Measurements from ENCODE around the gene ZNRF3. TPM values are rescaled to one million over a fixed set of nuclear protein-coding genes. Genes with fewer than 3 reads are reported as not detected.

ZNRF3 gene
- total and polyA plus RNA-seq, 2 experiments from 2014 or later, result 0.56 to 3.9 TPM

GRCh38 chr22:28937206-28938025 lies 54.0 kb downstream of the ZNRF3 start:
- in situ Hi-C loops (cut with MboI), result no loop called here
- Histone ChIP-seq H3K27ac (no peak overlapping the region), H3K4me2 (ENCODE audit: unreplicated experiment) (no peak overlapping the region), H3K9ac (no peak overlapping the region), H3K4me3 (no peak overlapping the region), H3F3A (ENCODE audit: insufficient read depth) (no peaks in the 10 kb centered on the region), H2AFZ (no peak overlapping the region), H3K4me1 (ENCODE audit: insufficient read depth) (no peaks in the 10 kb centered on the region), H3K79me2 (ENCODE audit: insufficient read depth) (no peaks in the 10 kb centered on the region), H4K20me1 (ENCODE audit: insufficient read depth) (0 out of 2 replicates have a peak, but pooled peaks cover 4% of the 10 kb centered on the region), H3K9me2 (ENCODE audit: insufficient read depth) (no peaks in the 10 kb centered on the region), H3K36me3 (ENCODE audit: low read depth) (no peaks in the 10 kb centered on the region), H3K9me3 (ENCODE audit: low read depth) (no peaks in the 10 kb centered on the region), H3K27me3 (replicated peaks; ENCODE audit: insufficient read depth) (no peaks in the 10 kb centered on the region)
- no peak for DNase-seq
- 90 to 91% methylated on average over 7 of the region's 7 CpGs for WGBS, 2 experiments (ENCODE audit: low coverage in 1 of 2, low lambda C conversion rate in 2 of 2, missing lambda C conversion rate in 2 of 2)
- TF ChIP-seq EZH2 (IDR thresholded peaks at IDR 0.05; ENCODE audit: insufficient read depth, poor library complexity, severe bottlenecking) (no peak), EZH2phosphoT487 (IDR thresholded peaks at IDR 0.05; ENCODE audit: insufficient read depth, low read depth) (no peak)

GRCh38 chr22:28938286-28938833 lies 55.0 kb downstream of the ZNRF3 start:
- Histone ChIP-seq H3K36me3 (ENCODE audit: low read depth) (no peaks in the 10 kb centered on the region), H3F3A (ENCODE audit: insufficient read depth) (no peaks in the 10 kb centered on the region), H2AFZ (no peak overlapping the region), H3K9ac (no peak overlapping the region), H3K4me3 (no peak overlapping the region), H3K79me2 (ENCODE audit: insufficient read depth) (no peaks in the 10 kb centered on the region), H3K27me3 (replicated peaks; ENCODE audit: insufficient read depth) (no peaks in the 10 kb centered on the region), H3K4me1 (ENCODE audit: insufficient read depth) (no peaks in the 10 kb centered on the region), H3K9me2 (ENCODE audit: insufficient read depth) (no peaks in the 10 kb centered on the region), H3K27ac (no peak overlapping the region), H3K4me2 (ENCODE audit: unreplicated experiment) (no peak overlapping the region), H4K20me1 (ENCODE audit: insufficient read depth) (0 out of 2 replicates have a peak, but pooled peaks cover 4% of the 10 kb centered on the region), H3K9me3 (ENCODE audit: low read depth) (no peaks in the 10 kb centered on the region)
- 85 to 90% methylated on average over 4 of the region's 4 CpGs for WGBS, 2 experiments (ENCODE audit: low coverage in 1 of 2, low lambda C conversion rate in 2 of 2, missing lambda C conversion rate in 2 of 2)
- TF ChIP-seq EZH2phosphoT487 (IDR thresholded peaks at IDR 0.05; ENCODE audit: insufficient read depth, low read depth), result no peak
- no peak for TF ChIP-seq EZH2 (IDR thresholded peaks at IDR 0.05; ENCODE audit: insufficient read depth, poor library complexity, severe bottlenecking)
- in situ Hi-C loops (cut with MboI), result no loop called here
- DNase-seq, result no peak

- H4K20me1 ChIP-seq (ENCODE audit: insufficient read depth), result 0 out of 2 replicates have a peak, but pooled peaks cover 4% of the 10 kb centered on the region
- DNase-seq, result no peak
- TF ChIP-seq EZH2phosphoT487 (IDR thresholded peaks at IDR 0.05; ENCODE audit: insufficient read depth, low read depth) (no peak), EZH2 (IDR thresholded peaks at IDR 0.05; ENCODE audit: insufficient read depth, poor library complexity, severe bottlenecking) (no peak)
- no peaks in the 10 kb centered on the region for H3K9me2 ChIP-seq (ENCODE audit: insufficient read depth)
- no peak overlapping the region for H3K4me2 ChIP-seq (ENCODE audit: unreplicated experiment)
- H3K4me1 ChIP-seq (ENCODE audit: insufficient read depth), result no peaks in the 10 kb centered on the region
- 77% methylated on average over 6 of the region's 6 CpGs for WGBS, 2 experiments (ENCODE audit: low coverage in 1 of 2, low lambda C conversion rate in 2 of 2, missing lambda C conversion rate in 2 of 2)
- no peaks in the 10 kb centered on the region for H3K9me3 ChIP-seq (ENCODE audit: low read depth)
- H3K27ac ChIP-seq, result no peak overlapping the region
- H3F3A ChIP-seq (ENCODE audit: insufficient read depth), result no peaks in the 10 kb centered on the region
- in situ Hi-C loops (cut with MboI), result no loop called here
- no peaks in the 10 kb centered on the region for H3K36me3 ChIP-seq (ENCODE audit: low read depth)
- no peak overlapping the region for H3K9ac ChIP-seq
- no peaks in the 10 kb centered on the region for H3K27me3 ChIP-seq (replicated peaks; ENCODE audit: insufficient read depth)
- no peak overlapping the region for H2AFZ ChIP-seq
- no peaks in the 10 kb centered on the region for H3K79me2 ChIP-seq (ENCODE audit: insufficient read depth)
- no peak overlapping the region for H3K4me3 ChIP-seq
Measured at GRCh38 chr22:28939394-28939793, 56.0 kb downstream of the ZNRF3 start.

GRCh38 chr22:28939932-28940331 lies 56.6 kb downstream of the ZNRF3 start:
- WGBS, 2 experiments (ENCODE audit: low coverage in 1 of 2, low lambda C conversion rate in 2 of 2, missing lambda C conversion rate in 2 of 2), result 61 to 79% methylated on average over 2 of the region's 2 CpGs
- Histone ChIP-seq H3K36me3 (ENCODE audit: low read depth) (no peaks in the 10 kb centered on the region), H3K4me2 (ENCODE audit: unreplicated experiment) (no peak overlapping the region), H3K27me3 (replicated peaks; ENCODE audit: insufficient read depth) (no peaks in the 10 kb centered on the region), H3K9ac (no peak overlapping the region), H3K79me2 (ENCODE audit: insufficient read depth) (no peaks in the 10 kb centered on the region), H3K4me3 (no peak overlapping the region), H3K9me2 (ENCODE audit: insufficient read depth) (no peaks in the 10 kb centered on the region), H3K27ac (no peak overlapping the region), H3K4me1 (ENCODE audit: insufficient read depth) (no peaks in the 10 kb centered on the region), H3K9me3 (ENCODE audit: low read depth) (no peaks in the 10 kb centered on the region), H4K20me1 (ENCODE audit: insufficient read depth) (0 out of 2 replicates have a peak, but pooled peaks cover 4% of the 10 kb centered on the region), H3F3A (ENCODE audit: insufficient read depth) (no peaks in the 10 kb centered on the region), H2AFZ (no peak overlapping the region)
- no peak for DNase-seq
- TF ChIP-seq EZH2 (IDR thresholded peaks at IDR 0.05; ENCODE audit: insufficient read depth, poor library complexity, severe bottlenecking) (no peak), EZH2phosphoT487 (IDR thresholded peaks at IDR 0.05; ENCODE audit: insufficient read depth, low read depth) (no peak)
- in situ Hi-C loops (cut with MboI), result no loop called here
